GM12872 (cell line): Measurements from ENCODE around the gene CAMTA1.

Experiments
- TF ChIP-seq, protein P1 (sequence below): IDR thresholded peaks from 3 replicates; pipeline ENCODE4 v1.5.1; 2011; ENCODE audit warnings: low read depth, mild to moderate bottlenecking, low read length, moderate library complexity; ENCODE audit not compliant: insufficient read depth

CAMTA1 gene

GRCh38 chr1:7745783-7746182 lies 960.5 kb downstream of the CAMTA1 start:
- TF ChIP-seq, protein P1, sequence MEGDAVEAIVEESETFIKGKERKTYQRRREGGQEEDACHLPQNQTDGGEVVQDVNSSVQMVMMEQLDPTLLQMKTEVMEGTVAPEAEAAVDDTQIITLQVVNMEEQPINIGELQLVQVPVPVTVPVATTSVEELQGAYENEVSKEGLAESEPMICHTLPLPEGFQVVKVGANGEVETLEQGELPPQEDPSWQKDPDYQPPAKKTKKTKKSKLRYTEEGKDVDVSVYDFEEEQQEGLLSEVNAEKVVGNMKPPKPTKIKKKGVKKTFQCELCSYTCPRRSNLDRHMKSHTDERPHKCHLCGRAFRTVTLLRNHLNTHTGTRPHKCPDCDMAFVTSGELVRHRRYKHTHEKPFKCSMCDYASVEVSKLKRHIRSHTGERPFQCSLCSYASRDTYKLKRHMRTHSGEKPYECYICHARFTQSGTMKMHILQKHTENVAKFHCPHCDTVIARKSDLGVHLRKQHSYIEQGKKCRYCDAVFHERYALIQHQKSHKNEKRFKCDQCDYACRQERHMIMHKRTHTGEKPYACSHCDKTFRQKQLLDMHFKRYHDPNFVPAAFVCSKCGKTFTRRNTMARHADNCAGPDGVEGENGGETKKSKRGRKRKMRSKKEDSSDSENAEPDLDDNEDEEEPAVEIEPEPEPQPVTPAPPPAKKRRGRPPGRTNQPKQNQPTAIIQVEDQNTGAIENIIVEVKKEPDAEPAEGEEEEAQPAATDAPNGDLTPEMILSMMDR = no peak

DNA sequence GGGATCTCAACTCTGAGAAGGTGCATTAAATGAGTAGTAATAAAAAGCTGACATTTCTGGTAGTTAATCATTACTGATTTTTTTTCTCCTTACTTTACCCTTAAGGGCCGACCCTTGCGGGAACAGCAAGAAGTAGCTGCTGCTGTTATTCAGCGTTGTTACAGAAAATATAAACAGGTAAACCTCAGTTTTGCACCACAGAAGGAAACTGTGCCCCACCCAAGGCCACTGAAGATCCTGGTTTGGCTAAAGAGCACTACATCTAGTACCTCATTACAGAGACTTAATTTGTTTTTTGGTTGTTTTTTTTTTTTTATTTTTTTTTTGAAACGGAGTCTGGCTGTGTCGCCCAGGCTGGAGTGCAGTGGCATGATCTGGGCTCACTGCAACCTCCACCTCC lies 962.4 kb downstream of the CAMTA1 start:
- TF ChIP-seq, protein P1 = no peak

- TF ChIP-seq, protein P1 = no peak
Observed at GRCh38 chr1:7749126-7749525, 963.9 kb downstream of the CAMTA1 start.

DNA sequence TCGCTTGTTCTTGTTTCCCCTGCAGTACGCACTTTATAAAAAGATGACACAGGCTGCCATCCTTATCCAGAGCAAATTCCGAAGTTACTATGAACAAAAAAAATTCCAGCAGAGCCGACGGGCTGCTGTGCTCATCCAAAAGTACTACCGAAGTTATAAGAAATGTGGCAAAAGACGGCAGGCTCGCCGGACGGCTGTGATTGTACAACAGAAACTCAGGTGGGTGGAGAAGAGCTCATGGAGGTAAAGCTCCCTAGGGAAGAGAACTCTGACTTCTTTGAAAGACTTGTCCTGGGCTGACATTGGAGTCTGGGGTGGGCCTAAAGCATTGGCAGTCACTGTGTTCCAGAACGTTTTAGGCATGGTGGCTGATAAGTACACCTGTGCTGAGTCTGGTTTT lies 965.9 kb downstream of the CAMTA1 start:
- TF ChIP-seq, protein P1 = no peak

DNA sequence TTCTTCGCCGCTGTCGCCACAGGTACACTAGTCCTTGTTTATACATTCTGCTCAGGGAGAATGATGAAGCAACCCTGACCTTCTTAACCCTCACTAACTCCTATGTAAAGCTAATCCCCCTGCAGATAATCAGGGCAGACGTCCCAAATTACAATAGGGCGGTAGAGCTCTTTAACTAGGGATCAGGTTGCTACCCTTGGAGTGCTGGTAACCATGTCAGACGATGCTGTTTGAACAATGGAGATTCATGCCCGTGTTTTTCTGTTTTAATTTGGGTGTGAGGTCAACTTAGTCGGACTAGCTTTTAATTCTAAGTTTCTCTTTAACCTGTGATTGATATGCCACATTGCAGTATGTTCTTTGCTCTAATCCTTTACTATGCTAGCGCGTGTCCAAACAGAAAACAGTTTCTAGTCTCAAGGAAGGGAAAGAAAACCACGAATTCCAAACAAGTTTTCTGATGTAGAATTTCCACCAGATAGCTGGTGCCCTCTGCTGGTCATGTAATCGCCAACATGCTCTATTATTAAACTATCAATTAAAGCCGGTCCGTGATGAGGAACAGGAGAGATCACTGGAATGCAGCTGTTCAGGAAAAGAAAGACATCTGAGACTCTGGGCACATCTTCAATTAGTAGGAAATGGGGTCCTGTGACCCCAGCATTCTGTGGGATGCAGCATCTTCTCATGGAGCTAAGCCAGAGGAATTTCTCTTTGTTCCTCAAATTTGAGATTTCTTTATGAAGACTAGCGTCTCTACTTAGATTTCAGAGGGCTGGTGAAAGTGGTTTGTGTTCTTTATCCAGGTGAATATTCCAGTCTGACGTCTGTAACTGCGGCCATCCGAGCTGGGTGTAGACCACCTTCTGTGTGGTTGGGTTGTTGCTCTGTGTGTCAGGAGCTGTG lies 967.5 kb downstream of the CAMTA1 start:
- TF ChIP-seq, protein P1 = peak; percentile 71

DNA sequence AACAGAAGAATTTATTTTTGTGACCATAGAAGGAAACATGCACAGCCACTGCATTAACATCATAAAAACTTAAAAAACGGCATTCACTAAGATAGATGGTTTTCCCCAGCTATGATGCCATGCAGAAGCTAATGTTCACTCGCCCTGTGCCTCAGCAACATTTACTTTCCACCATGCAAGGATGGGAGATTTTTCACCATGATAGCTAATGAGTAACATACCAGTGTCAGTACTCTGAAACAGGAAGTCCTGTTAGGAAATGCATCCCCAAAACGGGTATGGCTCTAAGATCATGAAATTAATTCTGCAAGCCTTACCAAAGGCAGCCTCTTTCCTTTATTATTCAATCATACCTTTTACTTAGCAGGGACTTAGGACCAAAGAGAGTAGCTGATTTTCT lies 968.4 kb downstream of the CAMTA1 start:
- TF ChIP-seq, protein P1 = no peak

DNA sequence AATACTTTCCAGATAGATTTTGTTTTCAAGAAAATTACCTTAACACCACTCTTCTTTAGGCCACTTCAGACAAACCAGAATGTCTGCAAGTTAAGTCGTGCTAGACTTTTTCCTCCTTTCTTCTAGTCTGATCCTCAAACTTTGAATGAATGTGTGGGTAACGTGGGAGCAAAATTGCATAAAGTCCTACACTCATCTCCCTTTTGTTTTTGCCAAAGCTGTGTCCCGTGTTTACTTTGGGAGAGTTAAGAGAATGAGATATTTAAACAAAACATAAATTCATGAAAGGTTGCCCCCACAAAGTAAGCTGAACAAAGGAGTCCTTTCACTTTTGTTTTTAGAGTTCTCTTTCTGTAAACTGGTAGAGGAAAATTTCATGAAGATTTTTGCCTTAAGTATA lies 969.0 kb downstream of the CAMTA1 start:
- TF ChIP-seq, protein P1 = no peak
